H1 (cell line): ENCODE results near the gene PTPN2. TPM values are rescaled to one million over a fixed set of nuclear protein-coding genes. Genes with fewer than 3 reads are reported as not detected.
"Not testable (repeated sequence)": the region's sequence is repeated elsewhere in the genome, so short reads cannot be mapped to it uniquely, and the experiment has no call there.

ENCODE experiments used
- CTCF ChIA-PET: fragments of 300-600 bp; sonication (Branson Sonifier 250); formaldehyde crosslinking; loops from one replicate; lab custom pipeline; 2021; ENCODE audit not compliant: partially characterized antibody; lab: Charles Lee
- POLR2A ChIA-PET: fragments of 300-600 bp; sonication (Branson Sonifier 250); formaldehyde crosslinking; loops from one replicate; lab custom pipeline; 2021; ENCODE audit warnings: inconsistent platforms; ENCODE audit not compliant: partially characterized antibody; lab: Charles Lee
- DNase-seq, 2 experiments: peaks; one replicate each; pipeline versions ENCODE4 v3.0.0 to v3.0.0-alpha.2; 2010 to 2022; ENCODE audit warnings: low spot score in 2 of 2, low read depth in 1 of 2, mixed read lengths in 1 of 2
- FAIRE-seq: peaks from 2 replicates; lab custom pipeline; 2011; peaks lifted over from hg19 to GRCh38; lab: Jason Lieb, UNC
- H2AFZ ChIP-seq: 2 replicates; pipeline ENCODE4 v1.8.1; 2012; ENCODE audit warnings: low read length, inconsistent platforms
- H2AK5ac ChIP-seq: 2 replicates; pipeline ENCODE4 v1.6.1; 2013; ENCODE audit warnings: low read depth, low read length
- H2BK120ac ChIP-seq: replicated peaks from 2 replicates; pipeline ENCODE3; 2013; ENCODE audit warnings: low read depth, low read length, inconsistent platforms
- H2BK12ac ChIP-seq: 2 replicates; pipeline ENCODE4 v1.6.1; 2013; ENCODE audit warnings: low read depth, low read length
- H2BK15ac ChIP-seq: 2 replicates; pipeline ENCODE4 v1.6.1; 2013; ENCODE audit warnings: low read length
- H2BK20ac ChIP-seq: 2 replicates; pipeline ENCODE4 v1.6.1; 2013; ENCODE audit warnings: low read length
- H2BK5ac ChIP-seq: 2 replicates; pipeline ENCODE4 v1.6.1; 2013; ENCODE audit warnings: low read depth, low read length
- H3K14ac ChIP-seq: 2 replicates; pipeline ENCODE4 v1.6.1; 2013; ENCODE audit warnings: inconsistent platforms; ENCODE audit not compliant: insufficient read length
- H3K18ac ChIP-seq: 2 replicates; pipeline ENCODE4 v1.6.1; 2013; ENCODE audit warnings: low read length; ENCODE audit errors: extremely low read depth
- H3K23ac ChIP-seq: 2 replicates; pipeline ENCODE4 v1.6.1; 2013; ENCODE audit warnings: inconsistent platforms; ENCODE audit not compliant: insufficient read length
- H3K23me2 ChIP-seq: 2 replicates; pipeline ENCODE4 v1.6.1; 2013; ENCODE audit warnings: low read depth, low read length
- H3K27ac ChIP-seq: 2 replicates; pipeline ENCODE4 v1.6.1; 2011; ENCODE audit warnings: low read depth, low read length, inconsistent platforms
- H3K27me3 ChIP-seq, 4 experiments: replicated peaks in 1 of 4; 1 replicate in 1 of 4; 2 replicates in 3 of 4; pipeline versions ENCODE4 v1.6.1 to v1.8.1; 2011 to 2013; ENCODE audit warnings: low read length in 3 of 4, mild to moderate bottlenecking in 3 of 4, inconsistent platforms in 2 of 4, mixed read lengths in 2 of 4, moderate library complexity in 1 of 4; ENCODE audit not compliant: control insufficient read depth in 3 of 4, insufficient read depth in 3 of 4; ENCODE audit errors: extremely low read depth in 1 of 4
- H3K36me3 ChIP-seq, 4 experiments: 2 replicates each; pipeline versions ENCODE4 v1.6.1 to v1.8.1; 2011 to 2013; ENCODE audit warnings: mild to moderate bottlenecking in 4 of 4, low read length in 3 of 4, moderate library complexity in 2 of 4, control low read depth in 1 of 4, inconsistent platforms in 1 of 4; ENCODE audit not compliant: insufficient read depth in 4 of 4, control insufficient read depth in 2 of 4
- H3K4ac ChIP-seq: replicated peaks from 2 replicates; pipeline ENCODE3; 2013; ENCODE audit warnings: low read length, low read depth, mixed read lengths, inconsistent platforms; ENCODE audit not compliant: insufficient read length
- H3K4me1 ChIP-seq, 4 experiments: replicated peaks in 1 of 4; 1 replicate in 1 of 4; 2 replicates in 3 of 4; pipeline versions ENCODE4 v1.6.1 to v1.8.1; 2011 to 2013; ENCODE audit warnings: low read length in 3 of 4, inconsistent platforms in 2 of 4, mixed read lengths in 1 of 4; ENCODE audit not compliant: insufficient read depth in 4 of 4, control insufficient read depth in 3 of 4
- H3K4me2 ChIP-seq, 2 experiments: 2 replicates each; pipeline versions ENCODE4 v1.6.1 to v1.8.1; 2011 to 2013; ENCODE audit warnings: low read depth in 2 of 2, low read length in 2 of 2, control low read depth in 1 of 2, inconsistent platforms in 1 of 2, mild to moderate bottlenecking in 1 of 2; ENCODE audit not compliant: insufficient read depth in 1 of 2
- H3K4me3 ChIP-seq, 4 experiments: fragments of 200-600, 300-600 bp in 1 of 4; sonication (generic), shearing (Covaris generic), sonication (Bioruptor Twin) in 1 of 4; 2 replicates each; pipeline versions ENCODE4 v1.5.1 to v1.8.1; 2011 to 2016; ENCODE audit warnings: low read length in 4 of 4, low read depth in 3 of 4, control low read depth in 2 of 4, inconsistent platforms in 2 of 4, mild to moderate bottlenecking in 2 of 4, mixed read lengths in 1 of 4, moderate library complexity in 1 of 4; ENCODE audit not compliant: insufficient read depth in 2 of 4; ENCODE audit errors: extremely low read depth in 1 of 4
- H3K56ac ChIP-seq: replicated peaks from 2 replicates; pipeline ENCODE3; 2013; ENCODE audit warnings: low read depth, mild to moderate bottlenecking, mixed read lengths, low read length, inconsistent platforms; ENCODE audit not compliant: insufficient read length
- H3K79me1 ChIP-seq: 2 replicates; pipeline ENCODE4 v1.6.1; 2013; ENCODE audit warnings: low read depth, low read length, control low read depth
- H3K79me2 ChIP-seq, 2 experiments: 2 replicates each; pipeline versions ENCODE4 v1.6.1 to v1.8.1; 2012 to 2013; ENCODE audit warnings: low read length in 2 of 2, mild to moderate bottlenecking in 2 of 2, inconsistent platforms in 1 of 2; ENCODE audit not compliant: insufficient read depth in 2 of 2, control insufficient read depth in 1 of 2
- H3K9ac ChIP-seq, 4 experiments: replicated peaks in 1 of 4; 1 replicate in 1 of 4; 2 replicates in 3 of 4; pipeline versions ENCODE4 v1.6.1 to v1.8.1; 2011 to 2013; ENCODE audit warnings: low read depth in 3 of 4, low read length in 3 of 4, control low read depth in 2 of 4, mild to moderate bottlenecking in 2 of 4, moderate library complexity in 2 of 4, inconsistent platforms in 1 of 4; ENCODE audit errors: extremely low read depth in 1 of 4
- H3K9me3 ChIP-seq, 2 experiments: 2 replicates each; pipeline versions ENCODE4 v1.6.1 to v1.8.1; 2012 to 2013; ENCODE audit warnings: mild to moderate bottlenecking in 2 of 2, moderate library complexity in 2 of 2, control low read depth in 1 of 2, inconsistent platforms in 1 of 2, low read depth in 1 of 2, low read length in 1 of 2, mixed read lengths in 1 of 2; ENCODE audit not compliant: insufficient read depth in 2 of 2
- H4K20me1 ChIP-seq, 2 experiments: replicated peaks in 1 of 2; 2 replicates each; pipeline versions ENCODE3 to v1.8.1; 2011 to 2013; ENCODE audit warnings: inconsistent platforms in 2 of 2, low read length in 2 of 2, mild to moderate bottlenecking in 1 of 2; ENCODE audit not compliant: insufficient read depth in 2 of 2, control insufficient read depth in 1 of 2
- H4K5ac ChIP-seq: 2 replicates; pipeline ENCODE4 v1.6.1; 2013; ENCODE audit warnings: low read length, low read depth, mixed read lengths, inconsistent platforms; ENCODE audit not compliant: insufficient read length
- H4K8ac ChIP-seq: 2 replicates; pipeline ENCODE4 v1.8.0; 2013; ENCODE audit warnings: mild to moderate bottlenecking, moderate library complexity, low read length, inconsistent platforms; ENCODE audit not compliant: insufficient read depth; ENCODE audit errors: extremely low read depth
- H4K91ac ChIP-seq: replicated peaks from 2 replicates; pipeline ENCODE3; 2013; ENCODE audit warnings: low read length, mixed read lengths, inconsistent platforms; ENCODE audit not compliant: insufficient read length
- WGBS, 2 experiments: shearing (Covaris generic) in 1 of 2; methylation state at CpG; one replicate each; pipeline versions ENCODE4 v1.1.6 to v1.1.7; 2013 to 2015; ENCODE audit warnings: low lambda C conversion rate in 2 of 2, mixed read lengths in 2 of 2, inconsistent platforms in 1 of 2, low coverage in 1 of 2, missing lambda C conversion rate in 1 of 2; ENCODE audit not compliant: insufficient replicate concordance in 2 of 2, insufficient coverage in 1 of 2, insufficient read length in 1 of 2; ENCODE audit errors: extremely low coverage in 1 of 2, missing lambda C conversion rate in 1 of 2; 5-methylcytosine and 5-hydroxymethylcytosine counted together
- polyA plus RNA-seq, 7 experiments: library from polyadenylated mRNA; depleted of rRNA in 3 of 7; stranded (reverse) in 5 of 7; unstranded in 2 of 7; fragments of >200 nt in 5 of 7; fragments of 200-250 nt in 2 of 7; gene quantifications; 1 replicate in 5 of 7; 2 replicates in 1 of 7; 4 replicates in 1 of 7; pipeline versions ENCODE4 v1.2.1 to v1.2.3, GENCODE V29; 2011 to 2013; ENCODE audit warnings: missing spikeins in 2 of 7, mixed read lengths in 2 of 7
- total RNA-seq: library from RNA; stranded (reverse); fragmentation: NEBNext Ultra II Directional; extraction: Animal tissue kit (Norgen Biotek cat#: 25700); gene quantifications from 2 replicates; pipeline ENCODE4 v1.2.1, GENCODE V29; 2021

PTPN2 gene
- total and polyA plus RNA-seq, 2 of the 8 experiments (the other 6 are each of a cell fraction or from before 2014, with no cell fraction given), result 16.4 to 54.0 TPM

- H3K23me2 ChIP-seq, H2BK15ac ChIP-seq, H3K4me2 ChIP-seq, H3K79me1 ChIP-seq, POLR2A ChIA-PET, H3K36me3 ChIP-seq, H3K4ac ChIP-seq, H3K27ac ChIP-seq, FAIRE-seq, H3K14ac ChIP-seq, CTCF ChIA-PET, H4K91ac ChIP-seq, H3K4me1 ChIP-seq, H3K9me3 ChIP-seq, H3K56ac ChIP-seq, H4K20me1 ChIP-seq, DNase-seq, H3K9ac ChIP-seq, H2BK120ac ChIP-seq, H3K23ac ChIP-seq, H2BK12ac ChIP-seq, H2AK5ac ChIP-seq, H4K8ac ChIP-seq, H3K79me2 ChIP-seq, H2BK20ac ChIP-seq, H3K18ac ChIP-seq, H4K5ac ChIP-seq, H3K4me3 ChIP-seq, H2AFZ ChIP-seq, H3K27me3 ChIP-seq, H2BK5ac ChIP-seq: not testable (repeated sequence)
- WGBS, 2 experiments, result 93% methylated on average over 4 of the region's 6 CpGs; no CpG with 5 or more reads in 1 of the 2 experiments
Measured at GRCh38 chr18:12755606-12756005, 128.4 kb downstream of the PTPN2 start.
